ENCODE results near the gene FAM222B. TPM values are rescaled to one million over a fixed set of nuclear protein-coding genes. Genes with fewer than 3 reads are reported as not detected.

Gene FAM222B
- total and polyA plus RNA-seq, 9 of the 15 experiments (the other 6 are each of a cell fraction or from before 2014, with no cell fraction given), result 4.0 to 34.6 (median 7.5) TPM

GRCh38 chr17:28854457-28855335 lies 12.1 kb upstream of the FAM222B start, which contains the start of gene ERAL1 (continued):
- TF ChIP-seq KLF1 (tag; IDR thresholded peaks at IDR 0.05), result peak; percentile 48; the same call in 1 of the 2 replicates
- TF ChIP-seq GTF2F1 (IDR thresholded peaks at IDR 0.05; ENCODE audit: low read depth, low read length), result 0 out of 2 replicates have a peak, but pooled peaks have one; percentile 70
- no peak for TF ChIP-seq ZNF512 (tag; IDR thresholded peaks at IDR 0.05)
- TF ChIP-seq TARDBP (IDR thresholded peaks at IDR 0.05), result 0 out of 2 replicates have a peak, but pooled peaks have one; percentile 22
- peak; percentile 44 for TF ChIP-seq GABPA (tag; conservative IDR thresholded peaks at IDR 0.05; ENCODE audit: low read depth)
- no peak for TF ChIP-seq TCFL5 (CRISPR knock-in tag; conservative IDR thresholded peaks at IDR 0.05)
- TF ChIP-seq FOXM1 (IDR thresholded peaks at IDR 0.05; ENCODE audit: low read depth), result peak; percentile 68; the same call in 1 of the 2 replicates
- no peak for TF ChIP-seq FOXM1 (CRISPR knock-in tag; IDR thresholded peaks at IDR 0.05; ENCODE audit: low read depth)
- TF ChIP-seq NEUROD1 (IDR thresholded peaks at IDR 0.05; ENCODE audit: borderline replicate concordance, low read depth, low read length, partially characterized antibody), result peak; percentile 70
- no peak for TF ChIP-seq BDP1 (IDR thresholded peaks at IDR 0.05; ENCODE audit: insufficient read depth, insufficient read length)
- no peak for TF ChIP-seq ZBTB49 (CRISPR knock-in tag; IDR thresholded peaks at IDR 0.05; ENCODE audit: borderline replicate concordance)
- no peak for TF ChIP-seq RBM14 (IDR thresholded peaks at IDR 0.05; ENCODE audit: borderline replicate concordance, insufficient read depth, low read depth, low read length)
- TF ChIP-seq CTCF (IDR thresholded peaks at IDR 0.05 in 2 of 3, conservative IDR thresholded peaks at IDR 0.05 in 1 of 3; ENCODE audit: insufficient read depth in 2 of 3, low read depth in 1 of 3, low read length in 3 of 3), result peak in 1 of 3 experiments; percentile 16; a peak in 2 of 6 replicates
- TF ChIP-seq GMEB1 (CRISPR knock-in tag; IDR thresholded peaks at IDR 0.05), result 0 out of 2 replicates have a peak, but pooled peaks have one; percentile 10
- no peak for TF ChIP-seq BCOR (IDR thresholded peaks at IDR 0.05)
- TF ChIP-seq CAMTA2 (CRISPR knock-in tag; conservative IDR thresholded peaks at IDR 0.05), result no peak
- no peak for TF ChIP-seq ZFP1 (CRISPR knock-in tag; IDR thresholded peaks at IDR 0.05)
- TF ChIP-seq KAT8 (IDR thresholded peaks at IDR 0.05; ENCODE audit: low read depth), result no peak
- TF ChIP-seq ELK3 (CRISPR knock-in tag; IDR thresholded peaks at IDR 0.05), result no peak

Data from K562 (cell line).